ENCODE results near the gene IL17A. TPM values are rescaled to one million over a fixed set of nuclear protein-coding genes. Genes with fewer than 3 reads are reported as not detected.

IL17A gene
- total RNA-seq, 2 donors from 2014 or later: not detected

DNA sequence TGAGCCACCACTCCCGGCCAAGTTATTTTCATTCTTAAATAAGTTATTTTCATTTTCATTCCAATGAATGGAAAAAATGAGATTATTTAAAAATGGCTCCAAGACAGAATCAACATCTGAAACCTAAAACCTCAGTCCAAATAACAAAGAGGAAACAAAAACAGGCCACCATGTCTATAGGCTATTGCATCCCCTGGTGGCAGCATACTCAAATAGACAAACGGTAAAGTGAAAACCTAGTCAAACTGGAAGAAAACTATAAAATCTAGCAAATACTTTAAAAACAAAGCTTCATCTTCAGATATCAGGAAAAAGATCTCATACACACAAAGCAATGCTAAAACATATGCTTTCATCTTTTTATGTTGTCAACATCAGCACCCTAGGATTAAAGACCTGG is 20.9 kb downstream of the IL17A start:
- Histone ChIP-seq H3K4me1 (ENCODE audit: control insufficient read depth in 1 of 2, low read depth in 2 of 2) (no peaks in the 10 kb centered on the region), H3K27ac (no peak overlapping the region), H3K4me3 (no peak overlapping the region), H3K36me3 (no peaks in the 10 kb centered on the region), H3K27me3 (replicated peaks; ENCODE audit: insufficient read depth) (no peaks in the 10 kb centered on the region), H3K9me3 (no peaks in the 10 kb centered on the region)
- DNase-seq (ENCODE audit: low spot score) (no peak), ATAC-seq (ENCODE audit: insufficient number of reproducible peaks, low FRiP score, low read depth) (no peak)
- TF ChIP-seq, protein P1, sequence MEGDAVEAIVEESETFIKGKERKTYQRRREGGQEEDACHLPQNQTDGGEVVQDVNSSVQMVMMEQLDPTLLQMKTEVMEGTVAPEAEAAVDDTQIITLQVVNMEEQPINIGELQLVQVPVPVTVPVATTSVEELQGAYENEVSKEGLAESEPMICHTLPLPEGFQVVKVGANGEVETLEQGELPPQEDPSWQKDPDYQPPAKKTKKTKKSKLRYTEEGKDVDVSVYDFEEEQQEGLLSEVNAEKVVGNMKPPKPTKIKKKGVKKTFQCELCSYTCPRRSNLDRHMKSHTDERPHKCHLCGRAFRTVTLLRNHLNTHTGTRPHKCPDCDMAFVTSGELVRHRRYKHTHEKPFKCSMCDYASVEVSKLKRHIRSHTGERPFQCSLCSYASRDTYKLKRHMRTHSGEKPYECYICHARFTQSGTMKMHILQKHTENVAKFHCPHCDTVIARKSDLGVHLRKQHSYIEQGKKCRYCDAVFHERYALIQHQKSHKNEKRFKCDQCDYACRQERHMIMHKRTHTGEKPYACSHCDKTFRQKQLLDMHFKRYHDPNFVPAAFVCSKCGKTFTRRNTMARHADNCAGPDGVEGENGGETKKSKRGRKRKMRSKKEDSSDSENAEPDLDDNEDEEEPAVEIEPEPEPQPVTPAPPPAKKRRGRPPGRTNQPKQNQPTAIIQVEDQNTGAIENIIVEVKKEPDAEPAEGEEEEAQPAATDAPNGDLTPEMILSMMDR (IDR thresholded peaks at IDR 0.05): no peak

DNA sequence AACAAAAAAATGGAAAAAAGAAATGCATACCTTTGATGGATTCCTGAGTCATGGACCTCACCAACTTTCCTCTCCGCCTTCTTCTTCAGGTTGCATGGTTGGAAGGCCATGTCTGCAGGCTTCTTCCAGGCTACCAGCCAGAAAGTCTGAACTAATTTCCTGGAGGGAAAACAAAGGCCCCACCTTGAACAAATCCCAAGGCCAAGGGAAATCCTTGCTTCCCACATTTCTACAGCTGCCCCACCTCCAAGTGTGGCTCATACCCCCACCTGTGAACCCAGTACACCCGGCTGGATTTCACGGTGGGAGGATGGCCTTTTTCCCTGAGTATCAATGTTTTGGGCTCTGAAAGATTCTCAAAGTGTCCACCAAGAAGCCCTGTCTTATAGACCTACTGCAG is 22.4 kb downstream of the IL17A start:
- H3K27me3 ChIP-seq (replicated peaks; ENCODE audit: insufficient read depth): no peaks in the 10 kb centered on the region
- no peaks in the 10 kb centered on the region for H3K4me1 ChIP-seq (ENCODE audit: control insufficient read depth in 1 of 2, low read depth in 2 of 2)
- no peaks in the 10 kb centered on the region for H3K9me3 ChIP-seq
- peak; percentile 20 for ATAC-seq (ENCODE audit: insufficient number of reproducible peaks, low FRiP score, low read depth)
- TF ChIP-seq, protein P1 (IDR thresholded peaks at IDR 0.05): no peak
- no peak for DNase-seq (ENCODE audit: low spot score)
- no peak overlapping the region for H3K4me3 ChIP-seq
- no peak overlapping the region for H3K27ac ChIP-seq
- no peaks in the 10 kb centered on the region for H3K36me3 ChIP-seq

DNA sequence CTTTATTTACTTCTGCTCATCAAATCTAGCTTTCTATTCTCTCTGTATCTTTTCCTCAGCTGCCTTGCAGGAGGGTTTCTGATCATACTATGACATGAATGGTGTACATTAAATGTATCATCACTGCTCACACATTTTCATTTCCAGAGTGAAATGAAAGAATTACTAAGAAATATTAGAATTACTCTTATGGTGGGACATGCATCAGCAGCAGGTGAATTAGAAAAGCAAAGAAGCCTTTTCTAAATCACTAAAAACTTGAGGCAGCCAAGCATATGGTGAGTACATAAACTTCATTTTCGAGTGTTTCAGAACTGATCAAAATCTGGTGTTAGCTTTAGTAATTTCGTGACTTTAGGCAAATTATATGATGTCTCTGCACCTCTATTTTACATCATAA is 23.6 kb downstream of the IL17A start:
- Histone ChIP-seq H3K27me3 (replicated peaks; ENCODE audit: insufficient read depth) (no peaks in the 10 kb centered on the region), H3K9me3 (no peaks in the 10 kb centered on the region), H3K4me3 (no peak overlapping the region), H3K4me1 (ENCODE audit: control insufficient read depth in 1 of 2, low read depth in 2 of 2) (no peaks in the 10 kb centered on the region), H3K27ac (no peak overlapping the region), H3K36me3 (no peaks in the 10 kb centered on the region)
- ATAC-seq (ENCODE audit: insufficient number of reproducible peaks, low FRiP score, low read depth) (no peak), DNase-seq (ENCODE audit: low spot score) (no peak)
- TF ChIP-seq, protein P1 (IDR thresholded peaks at IDR 0.05): no peak

DNA sequence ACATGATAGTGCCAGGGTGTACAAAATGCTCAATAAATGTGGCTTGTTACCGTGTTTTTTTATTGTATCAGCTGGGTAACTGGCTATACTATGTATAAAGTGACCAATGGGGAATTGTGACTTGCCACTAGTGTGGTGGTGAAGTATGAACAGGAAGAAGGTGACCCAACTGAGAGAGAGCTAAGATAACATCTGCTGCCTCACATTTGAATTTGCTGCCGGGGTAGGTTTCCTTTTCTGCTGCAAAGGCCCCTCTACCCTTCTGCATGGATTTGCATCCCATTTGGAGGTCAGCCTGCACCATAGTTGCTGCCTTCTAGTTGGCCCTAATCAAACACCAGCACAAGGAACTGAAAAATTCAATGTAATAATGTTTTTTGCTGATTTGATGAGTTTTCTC is 24.1 kb downstream of the IL17A start:
- Histone ChIP-seq H3K4me1 (ENCODE audit: control insufficient read depth in 1 of 2, low read depth in 2 of 2) (no peaks in the 10 kb centered on the region), H3K27ac (no peak overlapping the region), H3K4me3 (no peak overlapping the region), H3K9me3 (no peaks in the 10 kb centered on the region), H3K36me3 (no peaks in the 10 kb centered on the region), H3K27me3 (replicated peaks; ENCODE audit: insufficient read depth) (no peaks in the 10 kb centered on the region)
- DNase-seq (ENCODE audit: low spot score) (no peak), ATAC-seq (ENCODE audit: insufficient number of reproducible peaks, low FRiP score, low read depth) (no peak)
- TF ChIP-seq, protein P1 (IDR thresholded peaks at IDR 0.05): no peak

DNA sequence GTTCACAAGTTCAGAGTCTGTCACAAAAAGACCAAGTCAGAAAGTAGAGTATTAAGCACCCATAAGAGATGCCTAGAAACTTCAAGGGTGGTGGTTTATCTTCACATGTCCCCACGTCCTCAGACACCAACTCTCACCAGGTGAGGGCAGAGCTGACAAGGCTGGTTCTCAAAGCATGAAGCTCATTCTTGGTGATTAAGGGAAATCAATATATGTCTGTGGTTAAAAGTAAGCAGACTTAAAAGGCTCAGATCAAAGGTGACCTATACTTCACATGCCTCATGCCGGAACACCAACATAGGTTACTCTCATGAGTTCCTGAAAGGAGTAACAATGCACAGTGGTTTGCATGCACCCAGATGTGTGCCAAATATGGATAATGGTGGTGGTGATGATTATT is 27.0 kb downstream of the IL17A start:
- ATAC-seq (ENCODE audit: insufficient number of reproducible peaks, low FRiP score, low read depth): no peak
- TF ChIP-seq, protein P1 (IDR thresholded peaks at IDR 0.05): no peak
- DNase-seq (ENCODE audit: low spot score): no peak

More for the DNA sequence above, 27.0 kb downstream of the IL17A start:
- no peaks in the 10 kb centered on the region for H3K27me3 ChIP-seq (replicated peaks; ENCODE audit: insufficient read depth)
- no peaks in the 10 kb centered on the region for H3K36me3 ChIP-seq
- no peak overlapping the region for H3K4me3 ChIP-seq
- no peaks in the 10 kb centered on the region for H3K4me1 ChIP-seq (ENCODE audit: control insufficient read depth in 1 of 2, low read depth in 2 of 2)
- no peaks in the 10 kb centered on the region for H3K9me3 ChIP-seq
- no peak overlapping the region for H3K27ac ChIP-seq

Measured in thoracic aorta (tissue), 2 donors.